Esophagus muscularis mucosa (tissue), 4 donors: ENCODE measurements around the gene METTL4. TPM values are rescaled to one million over a fixed set of nuclear protein-coding genes. Genes with fewer than 3 reads are reported as not detected.

Experiments used
- DNase-seq: peaks from one replicate; pipeline ENCODE4 v3.0.0-alpha.2; 2017; ENCODE audit errors: extremely low spot score
- H3K27ac ChIP-seq, 4 donors: fragments of 200-600 bp; sonication (generic); replicated peaks in 1 of 4; 1 replicate in 3 of 4; 2 replicates in 1 of 4; pipeline ENCODE4 v1.5.1; 2016 to 2019; ENCODE audit warnings: mild to moderate bottlenecking in 1 of 4
- H3K27me3 ChIP-seq, 4 donors: fragments of 200-600 bp; sonication (generic); one replicate each; pipeline versions ENCODE4 v1.5.1 to v1.6.0; 2016 to 2019
- H3K36me3 ChIP-seq, 4 donors: fragments of 200-600 bp; sonication (generic); one replicate each; pipeline ENCODE4 v1.5.1; 2016 to 2019
- H3K4me1 ChIP-seq, 4 donors: fragments of 200-600 bp; sonication (generic); one replicate each; pipeline ENCODE4 v1.5.1; 2016 to 2019
- H3K4me3 ChIP-seq, 4 donors: fragments of 200-600 bp; sonication (generic); 1 replicate in 2 of 4; 2 replicates in 2 of 4; pipeline ENCODE4 v1.5.1; 2016 to 2019; ENCODE audit warnings: mild to moderate bottlenecking in 4 of 4, moderate library complexity in 1 of 4
- H3K9me3 ChIP-seq, 4 donors: fragments of 200-600 bp; sonication (generic); 1 replicate in 3 of 4; 2 replicates in 1 of 4; pipeline ENCODE4 v1.5.1; 2016 to 2019
- EP300 ChIP-seq: sonication (generic); formaldehyde crosslinking; IDR thresholded peaks from one replicate; pipeline ENCODE4 v1.6.1; 2017; ENCODE audit warnings: antibody characterized with exemption
- POLR2A ChIP-seq: fragments of 450-650 bp; IDR thresholded peaks from one replicate; pipeline ENCODE4 v1.6.1; 2017; ENCODE audit warnings: antibody characterized with exemption, moderate library complexity, mild to moderate bottlenecking, low read depth
- POLR2AphosphoS5 ChIP-seq, 2 donors: sonication (generic); formaldehyde crosslinking; IDR thresholded peaks; one replicate each; pipeline ENCODE4 v1.6.1; 2017; ENCODE audit warnings: antibody characterized with exemption in 2 of 2
- WGBS: methylation state at CpG from one replicate; pipeline ENCODE4 v1.1.5; 2018; 5-methylcytosine and 5-hydroxymethylcytosine counted together
- intact Hi-C: fragments of 100-400 bp; cut with DNase I; formaldehyde crosslinking; loops from one replicate; pipeline ENCODE4 v1.15.1; 2023
- total RNA-seq, 4 donors: library from RNA; depleted of rRNA; stranded (reverse); fragments of >200 nt; gene quantifications; one replicate each; pipeline versions ENCODE4 v1.1.0 to v1.2.1, GENCODE V29; 2016
- TF ChIP-seq, protein P1 (sequence below), 3 experiments: fragments of 200-600 bp in 2 of 3; fragments of 450-650 bp in 1 of 3; sonication (generic) in 2 of 3; IDR thresholded peaks; one replicate each; pipeline ENCODE4 v1.5.1; 2017 to 2019; ENCODE audit warnings: antibody characterized with exemption in 3 of 3, mild to moderate bottlenecking in 2 of 3, moderate library complexity in 1 of 3

The METTL4 gene
- total RNA-seq, 4 donors from 2014 or later = 4.3 to 8.3 (median 5.7) TPM

DNA sequence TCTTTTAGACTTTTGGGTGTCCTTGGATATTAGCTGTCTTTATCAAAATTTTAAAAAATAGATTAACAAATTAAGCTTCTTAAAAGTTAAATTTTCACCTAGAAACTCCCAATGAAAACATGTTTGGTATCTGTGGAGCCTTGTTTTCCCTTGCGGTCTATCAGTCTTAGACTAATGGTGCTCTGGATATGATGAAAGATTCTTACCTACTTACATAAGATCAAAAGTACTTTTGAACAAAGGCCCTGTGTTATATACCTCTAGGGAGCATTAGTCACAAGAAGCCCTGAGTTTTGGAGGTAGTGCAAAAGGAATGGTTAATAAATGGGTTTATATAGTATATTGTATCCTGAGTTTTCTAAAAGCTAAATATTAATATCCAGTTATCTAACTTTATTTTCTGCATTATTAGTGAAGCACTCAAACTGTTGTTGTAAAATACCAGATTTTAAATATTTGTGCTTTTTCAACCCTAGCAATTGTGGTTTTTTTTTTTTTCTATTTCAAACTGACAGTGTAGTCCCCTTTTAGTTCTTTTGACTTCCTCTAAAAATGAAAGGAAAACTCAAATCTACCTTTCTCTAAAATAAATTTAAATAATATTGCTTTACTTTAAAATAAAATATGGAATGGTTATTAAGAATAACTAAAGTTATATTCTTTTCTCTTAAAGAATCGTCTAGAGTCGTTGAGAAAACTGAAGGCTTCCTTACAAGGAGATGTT lies 18.2 kb upstream of the METTL4 start:
- WGBS = 85% methylated on average over 3 of the region's 3 CpGs
- intact Hi-C loops = loop anchor here (2.0 kb wide), 1 partner anchor 33 kb away; no protein-coding TSS in a partner anchor
- H3K27ac ChIP-seq = peak overlapping the region in 1 of 4 donors; percentile 22
- no peaks in the 10 kb centered on the region for H3K4me1 ChIP-seq
- no peaks in the 10 kb centered on the region for H3K36me3 ChIP-seq
- TF ChIP-seq POLR2A (no peak), EP300 (no peak), POLR2AphosphoS5 (IDR thresholded peaks at IDR 0.05) (no peak)
- TF ChIP-seq, protein P1, sequence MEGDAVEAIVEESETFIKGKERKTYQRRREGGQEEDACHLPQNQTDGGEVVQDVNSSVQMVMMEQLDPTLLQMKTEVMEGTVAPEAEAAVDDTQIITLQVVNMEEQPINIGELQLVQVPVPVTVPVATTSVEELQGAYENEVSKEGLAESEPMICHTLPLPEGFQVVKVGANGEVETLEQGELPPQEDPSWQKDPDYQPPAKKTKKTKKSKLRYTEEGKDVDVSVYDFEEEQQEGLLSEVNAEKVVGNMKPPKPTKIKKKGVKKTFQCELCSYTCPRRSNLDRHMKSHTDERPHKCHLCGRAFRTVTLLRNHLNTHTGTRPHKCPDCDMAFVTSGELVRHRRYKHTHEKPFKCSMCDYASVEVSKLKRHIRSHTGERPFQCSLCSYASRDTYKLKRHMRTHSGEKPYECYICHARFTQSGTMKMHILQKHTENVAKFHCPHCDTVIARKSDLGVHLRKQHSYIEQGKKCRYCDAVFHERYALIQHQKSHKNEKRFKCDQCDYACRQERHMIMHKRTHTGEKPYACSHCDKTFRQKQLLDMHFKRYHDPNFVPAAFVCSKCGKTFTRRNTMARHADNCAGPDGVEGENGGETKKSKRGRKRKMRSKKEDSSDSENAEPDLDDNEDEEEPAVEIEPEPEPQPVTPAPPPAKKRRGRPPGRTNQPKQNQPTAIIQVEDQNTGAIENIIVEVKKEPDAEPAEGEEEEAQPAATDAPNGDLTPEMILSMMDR (IDR thresholded peaks at IDR 0.05) = no peak
- H3K4me3 ChIP-seq = peak overlapping the region in 2 of 4 donors; percentile 18 to 29
- no peaks in the 10 kb centered on the region for H3K27me3 ChIP-seq
- DNase-seq = no peak
- no peaks in the 10 kb centered on the region for H3K9me3 ChIP-seq

DNA sequence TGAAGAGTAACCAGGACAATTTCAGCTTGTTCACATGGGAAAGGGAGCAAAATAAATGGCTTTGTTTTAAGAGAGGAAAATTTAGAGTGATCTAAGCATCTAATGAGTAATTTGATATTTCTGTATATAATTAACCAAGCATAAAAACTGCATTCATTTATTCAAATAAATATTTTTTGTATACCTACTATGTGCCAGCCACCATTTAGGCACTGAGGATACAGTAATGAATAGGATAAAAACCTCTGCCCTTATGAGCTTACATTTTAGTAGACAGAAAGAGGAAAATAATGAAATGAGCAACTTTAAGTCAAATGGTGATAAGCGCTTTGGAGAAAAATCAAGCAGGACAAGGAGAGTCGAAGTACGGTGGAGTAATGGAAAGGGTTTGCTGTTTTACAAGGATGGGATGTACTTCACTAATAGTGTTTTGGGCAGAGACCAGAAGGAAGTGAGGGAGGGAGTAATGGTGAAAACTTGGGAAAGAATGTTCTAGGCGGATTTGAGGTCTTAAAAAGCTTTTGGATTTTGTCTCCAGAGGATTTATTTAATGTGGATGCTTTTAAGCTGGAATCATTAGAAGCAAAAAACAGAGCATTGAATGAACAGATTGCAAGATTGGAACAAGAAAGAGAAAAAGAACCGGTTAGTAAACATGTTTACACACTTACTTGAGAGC lies 17.5 kb upstream of the METTL4 start:
- 78% methylated on average over 5 of the region's 5 CpGs for WGBS
- TF ChIP-seq EP300 = no peak
- TF ChIP-seq, protein P1 (IDR thresholded peaks at IDR 0.05) = no peak
- TF ChIP-seq POLR2AphosphoS5 (IDR thresholded peaks at IDR 0.05) = no peak
- TF ChIP-seq POLR2A = no peak

DNA sequence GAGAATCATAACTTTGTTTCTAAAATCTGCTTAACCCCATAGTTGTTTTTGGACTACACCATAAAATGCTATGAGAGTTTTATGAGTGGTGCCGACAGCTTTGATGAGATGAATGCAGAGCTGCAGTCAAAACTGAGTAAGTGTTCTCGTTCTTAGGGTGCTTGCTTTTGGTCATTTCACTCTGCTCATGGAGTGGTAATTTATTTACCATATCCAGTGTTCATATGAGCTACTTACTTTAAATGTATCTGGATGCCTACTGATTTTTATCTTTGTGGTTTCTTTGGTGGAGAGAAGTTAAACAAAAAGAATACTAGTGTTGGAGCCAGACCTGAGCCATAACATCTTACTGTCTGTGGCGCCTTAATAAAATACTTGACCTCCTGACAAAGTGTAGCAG lies 16.5 kb upstream of the METTL4 start:
- no peak for DNase-seq
- H3K4me3 ChIP-seq = no peak overlapping the region
- H3K27ac ChIP-seq = no peak overlapping the region
- no peaks in the 10 kb centered on the region for H3K4me1 ChIP-seq
- TF ChIP-seq, protein P1 (IDR thresholded peaks at IDR 0.05) = no peak
- TF ChIP-seq POLR2AphosphoS5 (IDR thresholded peaks at IDR 0.05) (no peak), EP300 (no peak), POLR2A (no peak)
- intact Hi-C loops = no loop called here
- no peaks in the 10 kb centered on the region for H3K9me3 ChIP-seq
- no peaks in the 10 kb centered on the region for H3K27me3 ChIP-seq
- H3K36me3 ChIP-seq = no peaks in the 10 kb centered on the region
- 92% methylated on average over 3 of the region's 3 CpGs for WGBS

More for the DNA sequence above, 17.5 kb upstream of the METTL4 start:
- Histone ChIP-seq H3K4me1 (no peaks in the 10 kb centered on the region), H3K4me3 (peak overlapping the region in 1 of 4 donors; percentile 6), H3K27me3 (no peaks in the 10 kb centered on the region), H3K27ac (no peak overlapping the region), H3K36me3 (no peaks in the 10 kb centered on the region), H3K9me3 (no peaks in the 10 kb centered on the region)
- intact Hi-C loops = no loop called here
- DNase-seq = no peak

GRCh38 chr18:2573408-2573807 lies 2.1 kb upstream of the METTL4 start:
- no peak for DNase-seq
- intact Hi-C loops = loop anchor here (5.0 kb wide), 1 partner anchor 84 kb away; the partner anchor contains the start of gene SMCHD1
- WGBS = 50% methylated on average over 2 of the region's 2 CpGs
- Histone ChIP-seq H3K27ac (no peak overlapping the region), H3K4me1 (peaks cover 10 to 28% (median 25%) of the 10 kb centered on the region in 4 donors), H3K9me3 (no peaks in the 10 kb centered on the region), H3K27me3 (peaks cover 0 to 7% (median 0%) of the 10 kb centered on the region in 4 donors), H3K36me3 (no peaks in the 10 kb centered on the region), H3K4me3 (no peak overlapping the region)
- TF ChIP-seq, protein P1 (IDR thresholded peaks at IDR 0.05) = no peak
- TF ChIP-seq POLR2AphosphoS5 (IDR thresholded peaks at IDR 0.05) (no peak), POLR2A (no peak), EP300 (no peak)
